ENCODE measurements around the gene ABLIM1. TPM values are rescaled to one million over a fixed set of nuclear protein-coding genes. Genes with fewer than 3 reads are reported as not detected.

ABLIM1 gene
- total RNA-seq, 4 donors from 2014 or later, result 75.2 to 172 (median 110) TPM

- Histone ChIP-seq H3K9me3 (no peaks in the 10 kb centered on the region), H3K4me1 (peaks cover 21 to 70% (median 23%) of the 10 kb centered on the region in 3 donors), H3K4me3 (no peak overlapping the region), H3K27ac (peak overlapping the region in 3 of 4 donors; percentile 62 to 78 (median 67)), H3K36me3 (no peaks in the 10 kb centered on the region), H3K27me3 (no peaks in the 10 kb centered on the region)
- TF ChIP-seq POLR2A (IDR thresholded peaks at IDR 0.05) (no peak), CTCF (IDR thresholded peaks at IDR 0.05) (no peak), EP300 (IDR thresholded peaks at IDR 0.05) (no peak), POLR2AphosphoS5 (IDR thresholded peaks at IDR 0.05) (no peak)
- no peak for ATAC-seq
- no CpG with 5 or more reads among the region's 4 CpGs for WGBS, 2 donors (ENCODE audit: low coverage in 1 of 2)
Observed at GRCh38 chr10:114507449-114507848, 150.6 kb downstream of the ABLIM1 start.

- Histone ChIP-seq H3K4me1 (peaks cover 21 to 75% (median 23%) of the 10 kb centered on the region in 3 donors), H3K4me3 (no peak overlapping the region), H3K27ac (peak overlapping the region in 3 of 4 donors; percentile 62 to 78 (median 67)), H3K27me3 (no peaks in the 10 kb centered on the region), H3K36me3 (no peaks in the 10 kb centered on the region), H3K9me3 (no peaks in the 10 kb centered on the region)
- whole genome bisulfite sequencing, 2 donors (ENCODE audit: low coverage in 1 of 2), result 22 to 46% methylated on average over 2 to 3 of the region's 3 CpGs
- ATAC-seq, result no peak
- no peak for TF ChIP-seq POLR2AphosphoS5 (IDR thresholded peaks at IDR 0.05)
- TF ChIP-seq EP300 (IDR thresholded peaks at IDR 0.05), result no peak
- TF ChIP-seq CTCF (IDR thresholded peaks at IDR 0.05), result no peak
- TF ChIP-seq POLR2A (IDR thresholded peaks at IDR 0.05), result no peak
Observed at GRCh38 chr10:114506871-114507385, 151.1 kb downstream of the ABLIM1 start.

- 4 to 28% methylated on average over 3 of the region's 3 CpGs for WGBS, 2 donors (ENCODE audit: low coverage in 1 of 2)
- H3K27me3 ChIP-seq, result no peaks in the 10 kb centered on the region
- no peaks in the 10 kb centered on the region for H3K9me3 ChIP-seq
- peaks cover 0 to 1% of the 10 kb centered on the region in 2 donors for H3K36me3 ChIP-seq
- peak; percentile 53 for TF ChIP-seq POLR2AphosphoS5 (IDR thresholded peaks at IDR 0.05)
- TF ChIP-seq POLR2A (IDR thresholded peaks at IDR 0.05), result no peak
- peaks cover 21 to 75% (median 23%) of the 10 kb centered on the region in 3 donors for H3K4me1 ChIP-seq
- no peak overlapping the region for H3K4me3 ChIP-seq
- peak; percentile 87 for ATAC-seq
- peak overlapping the region; percentile 62 to 78 (median 72) for H3K27ac ChIP-seq
Observed at GRCh38 chr10:114504769-114505579, 153.1 kb downstream of the ABLIM1 start.

- Histone ChIP-seq H3K36me3 (peaks cover 0 to 7% of the 10 kb centered on the region in 2 donors), H3K9me3 (no peaks in the 10 kb centered on the region), H3K27me3 (no peaks in the 10 kb centered on the region), H3K4me3 (no peak overlapping the region), H3K4me1 (peaks cover 16 to 57% (median 21%) of the 10 kb centered on the region in 3 donors), H3K27ac (no peak overlapping the region)
- TF ChIP-seq EP300 (IDR thresholded peaks at IDR 0.05) (no peak), POLR2A (IDR thresholded peaks at IDR 0.05) (no peak), POLR2AphosphoS5 (IDR thresholded peaks at IDR 0.05) (no peak), CTCF (IDR thresholded peaks at IDR 0.05) (no peak)
- 100% methylated on average over 1 of the region's 1 CpG for WGBS, 2 donors (ENCODE audit: low coverage in 1 of 2)
- no peak for ATAC-seq
Observed at GRCh38 chr10:114502074-114502473, 156.0 kb downstream of the ABLIM1 start.

- 85 to 92% methylated on average over 1 of the region's 1 CpG for WGBS, 2 donors (ENCODE audit: low coverage in 1 of 2)
- H3K36me3 ChIP-seq, result peaks cover 0 to 7% of the 10 kb centered on the region in 2 donors
- H3K27me3 ChIP-seq, result no peaks in the 10 kb centered on the region
- ATAC-seq, result no peak
- H3K27ac ChIP-seq, result no peak overlapping the region
- H3K4me1 ChIP-seq, result peaks cover 16 to 53% (median 21%) of the 10 kb centered on the region in 3 donors
- peak in 1 of 4 experiments; percentile 10 for TF ChIP-seq CTCF (IDR thresholded peaks at IDR 0.05)
- TF ChIP-seq POLR2A (IDR thresholded peaks at IDR 0.05), result no peak
- no peak overlapping the region for H3K4me3 ChIP-seq
- H3K9me3 ChIP-seq, result no peaks in the 10 kb centered on the region
Observed at GRCh38 chr10:114501650-114502049, 156.4 kb downstream of the ABLIM1 start.
